Stimulated activated CD4-positive, alpha-beta T cell treated with anti-CD3 and anti-CD28 coated beads, Interleukin-4, amount 100 ng/mL, for 24 hours (primary cell): ENCODE data around the gene PACS1.

ENCODE experiments used
- DNase-seq: peaks from one replicate; pipeline ENCODE4 v3.0.0-alpha.2; 2020

The PACS1 gene

GRCh38 chr11:66189031-66189745 is 119.1 kb downstream of the PACS1 start:
- DNase-seq, result no peak

- no peak for DNase-seq
These were observed 120.7 kb downstream of the PACS1 start for GRCh38 chr11:66190786-66191185.

GRCh38 chr11:66192181-66192863 is 122.2 kb downstream of the PACS1 start:
- DNase-seq, result no peak

- no peak for DNase-seq
These were observed 124.3 kb downstream of the PACS1 start for GRCh38 chr11:66194391-66194790.

- no peak for DNase-seq
These were observed 125.8 kb downstream of the PACS1 start for GRCh38 chr11:66195867-66196266.

GRCh38 chr11:66203847-66204246 is 133.8 kb downstream of the PACS1 start:
- no peak for DNase-seq

- no peak for DNase-seq
These were observed 134.3 kb downstream of the PACS1 start for GRCh38 chr11:66204412-66204811.

- no peak for DNase-seq
These were observed 137.7 kb downstream of the PACS1 start for GRCh38 chr11:66207816-66208215.

- DNase-seq, result no peak
These were observed 141.0 kb downstream of the PACS1 start for GRCh38 chr11:66211100-66211499.

- DNase-seq, result no peak
These were observed 146.8 kb downstream of the PACS1 start for GRCh38 chr11:66216911-66217310.

GRCh38 chr11:66218036-66218435 is 148.0 kb downstream of the PACS1 start:
- DNase-seq, result no peak

- no peak for DNase-seq
These were observed 149.0 kb downstream of the PACS1 start for GRCh38 chr11:66218846-66219620.

GRCh38 chr11:66219846-66220565 is 149.9 kb downstream of the PACS1 start:
- DNase-seq, result no peak

GRCh38 chr11:66220566-66220935 is 150.5 kb downstream of the PACS1 start:
- no peak for DNase-seq

GRCh38 chr11:66221012-66221411 is 150.9 kb downstream of the PACS1 start:
- no peak for DNase-seq

GRCh38 chr11:66221726-66222236 is 151.7 kb downstream of the PACS1 start:
- DNase-seq, result no peak

- peak; percentile 94 for DNase-seq
These were observed 152.5 kb downstream of the PACS1 start for GRCh38 chr11:66222358-66223149.

GRCh38 chr11:66224226-66224855 is 154.3 kb downstream of the PACS1 start:
- DNase-seq, result no peak

GRCh38 chr11:66225066-66225465 is 155.0 kb downstream of the PACS1 start:
- no peak for DNase-seq

- DNase-seq, result no peak
These were observed 156.0 kb downstream of the PACS1 start for GRCh38 chr11:66226101-66226500.

GRCh38 chr11:66227700-66228099 is 157.6 kb downstream of the PACS1 start:
- DNase-seq, result no peak

- no peak for DNase-seq
These were observed 158.4 kb downstream of the PACS1 start for GRCh38 chr11:66228521-66228920.
